Measurements from ENCODE around the gene FBXW7. TPM values are rescaled to one million over a fixed set of nuclear protein-coding genes. Genes with fewer than 3 reads are reported as not detected.

The FBXW7 gene
- total RNA-seq, 4 donors from 2014 or later, result 106 to 363 (median 138) TPM

- H3K27me3 ChIP-seq, result no peaks in the 10 kb centered on the region
- H3K4me3 ChIP-seq, result no peak overlapping the region
- WGBS, result 83% methylated on average over 4 of the region's 4 CpGs
- no peak for DNase-seq (ENCODE audit: low spot score in 2 of 2)
- no peaks in the 10 kb centered on the region for H3K36me3 ChIP-seq
- peaks cover 12% of the 10 kb centered on the region for H3K4me1 ChIP-seq
- H3K27ac ChIP-seq, result no peak overlapping the region
- no peaks in the 10 kb centered on the region for H3K9me3 ChIP-seq
- no peak for TF ChIP-seq EP300 (IDR thresholded peaks at IDR 0.05)
- TF ChIP-seq POLR2A (IDR thresholded peaks at IDR 0.05), result no peak
- TF ChIP-seq POLR2AphosphoS5 (IDR thresholded peaks at IDR 0.05), result no peak
- no peak for TF ChIP-seq CTCF (IDR thresholded peaks at IDR 0.05)
Measured at GRCh38 chr4:152488246-152488645, 47.6 kb downstream of the FBXW7 start.

- 78% methylated on average over 7 of the region's 7 CpGs for WGBS
- TF ChIP-seq EP300 (IDR thresholded peaks at IDR 0.05), result no peak
- no peak for TF ChIP-seq CTCF (IDR thresholded peaks at IDR 0.05)
- TF ChIP-seq POLR2AphosphoS5 (IDR thresholded peaks at IDR 0.05), result no peak
- TF ChIP-seq POLR2A (IDR thresholded peaks at IDR 0.05), result no peak
- H3K4me3 ChIP-seq, result no peak overlapping the region
- H3K36me3 ChIP-seq, result no peaks in the 10 kb centered on the region
- DNase-seq (ENCODE audit: low spot score in 2 of 2), result no peak
- H3K27ac ChIP-seq, result no peak overlapping the region
- H3K9me3 ChIP-seq, result no peaks in the 10 kb centered on the region
- no peaks in the 10 kb centered on the region for H3K27me3 ChIP-seq
- H3K4me1 ChIP-seq, result peaks cover 12% of the 10 kb centered on the region
Measured at GRCh38 chr4:152486429-152487389, 49.2 kb downstream of the FBXW7 start.

- no peak overlapping the region for H3K27ac ChIP-seq
- peaks cover 11% of the 10 kb centered on the region for H3K4me1 ChIP-seq
- H3K9me3 ChIP-seq, result no peaks in the 10 kb centered on the region
- H3K36me3 ChIP-seq, result no peaks in the 10 kb centered on the region
- no peak for DNase-seq (ENCODE audit: low spot score in 2 of 2)
- no peaks in the 10 kb centered on the region for H3K27me3 ChIP-seq
- TF ChIP-seq CTCF (IDR thresholded peaks at IDR 0.05) (no peak), EP300 (IDR thresholded peaks at IDR 0.05) (no peak), POLR2A (IDR thresholded peaks at IDR 0.05) (no peak), POLR2AphosphoS5 (IDR thresholded peaks at IDR 0.05) (no peak)
- H3K4me3 ChIP-seq, result no peak overlapping the region
- WGBS, result 81% methylated on average over 6 of the region's 6 CpGs
Measured at GRCh38 chr4:152485726-152486276, 50.1 kb downstream of the FBXW7 start.

GRCh38 chr4:152482211-152482610 lies 53.7 kb downstream of the FBXW7 start:
- 97% methylated on average over 2 of the region's 2 CpGs for WGBS
- H3K9me3 ChIP-seq, result no peaks in the 10 kb centered on the region
- H3K27ac ChIP-seq, result no peak overlapping the region
- H3K4me3 ChIP-seq, result no peak overlapping the region
- no peak for DNase-seq (ENCODE audit: low spot score in 2 of 2)
- TF ChIP-seq CTCF (IDR thresholded peaks at IDR 0.05) (no peak), POLR2A (IDR thresholded peaks at IDR 0.05) (no peak), EP300 (IDR thresholded peaks at IDR 0.05) (no peak), POLR2AphosphoS5 (IDR thresholded peaks at IDR 0.05) (no peak)
- H3K4me1 ChIP-seq, result peaks cover 8% of the 10 kb centered on the region
- no peaks in the 10 kb centered on the region for H3K36me3 ChIP-seq
- H3K27me3 ChIP-seq, result no peaks in the 10 kb centered on the region

- H3K4me3 ChIP-seq, result no peak overlapping the region
- no peaks in the 10 kb centered on the region for H3K36me3 ChIP-seq
- H3K27ac ChIP-seq, result no peak overlapping the region
- no peak for TF ChIP-seq POLR2A (IDR thresholded peaks at IDR 0.05)
- TF ChIP-seq POLR2AphosphoS5 (IDR thresholded peaks at IDR 0.05), result no peak
- no peak for TF ChIP-seq EP300 (IDR thresholded peaks at IDR 0.05)
- TF ChIP-seq CTCF (IDR thresholded peaks at IDR 0.05), result no peak
- no peaks in the 10 kb centered on the region for H3K27me3 ChIP-seq
- H3K9me3 ChIP-seq, result no peaks in the 10 kb centered on the region
- WGBS, result 83% methylated on average over 2 of the region's 2 CpGs
- no peak for DNase-seq (ENCODE audit: low spot score in 2 of 2)
- H3K4me1 ChIP-seq, result peaks cover 7% of the 10 kb centered on the region
Measured at GRCh38 chr4:152480901-152481300, 55.0 kb downstream of the FBXW7 start.
